ENCODE results near the gene LRRC32.
"Not testable (repeated sequence)": the region's sequence is repeated elsewhere in the genome, so short reads cannot be mapped to it uniquely, and the experiment has no call there.

LRRC32 gene

DNA sequence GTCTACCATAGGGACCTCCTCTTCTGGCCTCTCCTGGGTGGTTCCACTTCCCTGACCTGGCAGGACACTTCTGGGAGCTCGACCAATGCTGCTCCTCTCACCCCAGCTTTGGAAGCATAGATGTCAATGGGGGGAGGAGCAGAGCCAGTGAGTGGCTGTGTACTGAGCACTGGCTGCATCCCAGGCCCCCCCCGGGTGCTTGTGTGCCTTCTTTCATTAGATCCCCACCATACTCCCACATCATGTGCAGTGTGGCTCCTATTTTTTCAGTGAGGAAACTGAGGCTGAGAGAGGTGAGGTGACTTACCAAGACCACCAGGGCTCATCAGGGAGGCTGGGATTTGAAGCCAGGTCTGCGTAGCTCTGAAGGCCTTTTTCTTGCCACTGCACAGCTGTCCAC is 44.3 kb downstream of the LRRC32 start:
- no peak for DNase-seq

DNA sequence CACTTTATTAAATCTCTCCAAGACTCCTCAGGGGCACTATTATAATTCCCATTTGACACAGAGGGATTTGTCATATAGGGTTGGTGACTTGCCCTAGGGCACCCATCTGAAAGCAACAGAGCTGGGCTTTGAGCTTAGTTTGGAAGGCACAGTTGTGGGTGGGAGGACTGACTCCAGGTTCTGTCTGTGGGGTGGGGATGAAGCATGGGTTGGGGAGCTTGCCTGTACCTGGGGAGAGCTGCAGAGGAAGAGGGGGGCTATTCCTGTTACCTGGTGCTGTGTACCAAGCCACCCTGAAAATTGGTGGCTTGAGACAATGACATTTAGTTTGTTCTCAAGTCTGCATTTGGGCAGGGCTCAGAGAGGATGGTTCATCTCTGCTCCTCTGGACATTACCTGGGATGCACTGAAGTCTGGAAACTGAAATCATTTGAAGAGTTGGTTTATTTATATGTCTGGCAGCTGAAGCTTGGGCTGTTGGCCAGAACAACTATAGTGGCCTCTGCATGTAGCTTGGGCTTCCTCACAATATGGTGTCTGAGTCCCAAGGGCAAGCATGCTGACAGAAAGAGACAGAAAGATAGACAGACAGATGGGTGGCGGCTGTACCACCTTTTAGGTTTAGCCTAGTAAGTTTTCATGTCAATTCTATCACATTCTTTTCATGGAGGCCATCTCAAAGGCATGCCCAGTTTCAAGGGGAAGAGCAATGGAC is 44.9 kb downstream of the LRRC32 start:
- no peak for DNase-seq

DNA sequence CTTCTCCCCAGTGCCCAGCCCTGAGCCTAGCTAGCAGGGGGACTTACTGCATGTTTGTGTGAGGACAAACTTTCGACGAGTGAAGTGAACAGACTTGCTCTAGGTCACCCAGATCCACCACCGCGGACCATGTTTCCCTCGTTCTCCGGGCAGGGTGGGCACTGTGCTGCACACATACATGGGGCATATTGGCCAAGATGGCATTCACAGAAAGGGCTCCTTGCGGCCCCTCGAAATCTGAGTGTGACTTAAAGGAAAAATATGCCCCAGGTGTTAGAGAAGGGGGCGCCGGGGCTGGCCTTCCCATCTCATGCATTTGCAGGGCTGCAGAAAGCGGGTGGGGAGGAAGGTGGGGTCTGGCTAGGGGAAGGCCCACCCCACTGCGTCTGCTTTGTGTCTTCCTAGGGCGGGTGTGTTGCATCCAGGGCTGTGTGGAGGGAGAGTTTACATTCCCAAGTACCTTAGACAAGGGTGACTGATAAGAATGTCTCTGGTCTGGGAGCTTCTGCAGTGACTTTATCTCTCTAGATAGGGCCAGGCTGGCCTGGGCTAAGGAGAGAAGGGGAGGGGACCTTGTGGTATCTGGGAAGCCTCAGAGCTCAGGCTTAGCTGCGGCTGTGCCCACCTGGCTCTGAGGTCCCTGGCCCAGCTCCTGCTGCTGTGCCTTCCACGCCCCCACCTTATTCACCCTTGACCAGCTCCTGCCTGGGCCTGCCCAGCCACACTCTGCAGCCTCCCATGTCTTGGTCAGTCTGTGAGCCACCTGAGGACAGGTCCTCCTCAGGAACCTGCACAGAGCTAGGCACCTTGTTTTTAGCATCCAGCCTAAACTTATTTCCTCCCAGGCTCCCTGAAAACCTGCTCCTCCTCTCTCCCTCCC is 45.8 kb downstream of the LRRC32 start:
- DNase-seq = no peak

DNA sequence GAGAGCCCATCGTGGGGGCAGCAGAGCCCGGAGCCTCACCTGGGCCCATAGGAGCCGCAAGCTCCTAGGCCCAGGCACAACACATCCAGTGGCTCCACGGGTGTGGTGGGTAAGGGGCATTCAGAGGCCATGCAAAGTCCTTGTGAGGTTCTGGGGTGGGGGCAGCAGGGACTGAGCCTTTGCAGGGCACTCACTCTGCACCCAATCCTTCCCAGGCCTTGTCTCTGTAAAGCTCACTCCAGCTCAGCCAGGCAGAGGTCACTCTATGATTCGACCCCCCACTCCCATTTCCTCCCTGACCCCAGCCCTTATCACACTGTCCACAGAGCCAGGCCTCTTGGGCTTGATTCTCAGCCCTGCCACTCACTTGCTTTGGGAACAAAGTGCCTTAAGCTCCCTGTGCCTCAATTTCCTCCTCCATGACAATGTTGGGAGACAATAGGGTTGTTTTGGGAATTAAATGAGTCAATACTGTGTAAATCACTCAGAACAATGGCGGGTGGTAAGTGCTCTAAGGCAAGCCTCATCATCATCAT is 46.6 kb downstream of the LRRC32 start:
- DNase-seq = no peak

DNA sequence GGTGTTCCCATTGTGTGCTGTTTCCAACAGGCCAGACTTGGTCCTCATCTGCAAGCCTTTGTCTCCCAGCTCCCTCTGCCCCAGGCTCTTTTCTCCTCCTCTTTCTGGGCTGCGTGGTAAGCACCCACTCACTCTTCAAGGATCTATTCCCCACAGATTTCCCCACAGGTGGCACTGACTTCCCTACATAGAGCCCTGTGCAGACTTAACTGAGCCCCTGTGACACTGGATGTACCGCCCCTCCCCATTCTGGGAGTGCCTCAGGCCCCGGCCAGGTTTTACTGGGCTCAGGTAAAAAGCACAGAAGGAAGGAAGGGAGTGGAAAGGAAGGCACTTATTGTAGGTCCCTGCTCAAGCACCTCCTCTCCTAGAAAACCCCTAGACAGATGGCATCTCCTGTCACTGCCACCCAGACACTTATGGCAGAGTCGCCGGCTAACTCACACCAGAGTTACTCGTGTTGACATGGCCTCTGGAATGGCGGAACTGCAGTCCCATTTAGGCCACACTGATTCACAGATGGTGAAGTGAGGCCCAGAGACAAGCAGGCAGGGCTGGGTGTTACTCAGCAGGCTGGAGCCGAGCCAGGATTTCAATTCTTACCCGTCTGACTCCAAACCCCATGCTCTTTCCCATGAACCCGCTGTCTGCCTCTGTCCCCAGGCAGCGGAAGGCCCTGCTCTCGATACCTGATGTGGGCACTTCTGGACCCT is 47.2 kb downstream of the LRRC32 start:
- DNase-seq = no peak

DNA sequence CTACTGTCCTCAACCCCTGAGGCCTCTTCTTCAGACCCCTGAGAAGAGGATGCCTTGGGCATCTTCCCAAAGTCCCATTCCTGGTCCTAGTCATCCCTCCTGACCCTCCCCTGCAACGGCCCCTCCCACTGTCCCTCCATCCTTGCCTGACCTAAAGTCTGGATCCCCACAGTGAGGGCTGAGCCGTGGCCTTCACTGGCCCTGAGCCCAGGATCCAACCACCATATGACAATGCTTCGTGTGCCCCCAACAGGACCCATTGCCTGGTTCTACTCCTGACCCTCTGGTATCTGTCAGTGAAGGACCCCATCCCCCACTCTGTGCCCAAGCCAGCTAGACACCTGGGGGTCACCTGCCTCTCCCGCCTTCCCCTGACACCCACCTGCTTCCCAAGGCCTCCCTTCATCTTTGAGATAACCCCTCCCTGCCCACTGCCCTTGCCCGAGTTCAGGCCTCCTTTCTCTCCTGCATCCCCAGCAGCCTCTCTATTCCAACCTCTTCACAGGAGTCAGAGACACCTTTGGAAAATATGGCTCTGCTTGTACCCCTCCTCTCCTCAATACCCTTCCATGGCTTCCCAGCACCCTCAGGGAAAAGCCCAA is 48.0 kb downstream of the LRRC32 start:
- DNase-seq = no peak

DNA sequence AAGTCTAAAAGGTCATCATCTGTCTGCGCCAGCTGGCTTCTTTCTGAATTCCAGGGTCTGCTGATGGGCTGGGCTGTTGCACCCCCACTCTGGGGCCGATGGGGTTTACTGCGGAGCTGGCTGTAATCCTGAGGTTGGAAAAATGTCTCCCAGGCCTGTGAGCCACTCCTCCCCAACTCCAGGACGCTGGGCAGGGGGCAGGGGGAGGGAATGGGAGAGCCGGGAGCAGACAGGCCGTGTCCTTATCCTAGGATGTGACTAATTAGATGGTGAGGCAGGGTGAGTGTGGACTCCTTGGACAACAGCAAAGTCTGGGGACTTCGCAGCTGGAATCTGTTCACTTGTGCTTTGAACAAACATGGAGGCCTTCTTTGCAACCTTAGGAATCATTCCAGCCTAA is 48.7 kb downstream of the LRRC32 start:
- DNase-seq = no peak

DNA sequence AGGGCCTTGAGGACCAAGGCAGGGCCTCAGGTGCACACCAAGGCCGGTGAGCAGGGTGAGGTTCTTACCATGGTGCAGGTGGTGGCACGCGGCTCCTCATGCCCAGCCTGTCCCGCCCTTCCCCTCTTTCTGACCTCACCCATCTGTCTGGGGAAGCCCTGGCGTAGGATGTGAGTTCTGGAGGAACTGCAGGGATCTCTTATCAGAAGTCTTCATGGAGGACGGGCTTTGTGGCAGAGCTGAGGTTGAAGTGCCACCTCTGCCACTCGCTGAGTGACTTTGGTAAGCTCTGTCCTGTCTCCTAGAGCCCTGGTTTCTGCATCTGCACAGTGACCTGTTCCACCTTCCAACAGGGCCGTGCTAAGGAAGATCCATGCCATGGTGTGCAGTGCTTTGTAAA is 49.1 kb downstream of the LRRC32 start:
- DNase-seq = no peak

DNA sequence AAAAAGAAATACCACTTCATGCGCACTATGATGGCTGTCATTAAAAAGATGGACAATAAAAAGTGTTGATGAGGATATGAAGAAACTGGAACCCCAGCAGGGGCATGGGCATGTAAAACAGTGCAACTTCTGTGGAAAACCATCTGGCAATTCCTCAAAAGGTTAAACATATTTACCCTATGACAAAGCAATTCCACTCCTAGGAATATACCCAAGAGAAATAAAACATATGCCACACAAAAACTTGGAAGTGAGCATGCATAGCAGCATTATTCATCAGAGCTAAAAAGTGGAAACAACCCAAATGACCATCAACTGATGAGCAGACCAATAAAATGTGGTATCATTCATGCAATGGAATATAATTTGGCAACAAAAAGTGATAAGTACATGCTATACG is 50.1 kb downstream of the LRRC32 start:
- DNase-seq = no peak

DNA sequence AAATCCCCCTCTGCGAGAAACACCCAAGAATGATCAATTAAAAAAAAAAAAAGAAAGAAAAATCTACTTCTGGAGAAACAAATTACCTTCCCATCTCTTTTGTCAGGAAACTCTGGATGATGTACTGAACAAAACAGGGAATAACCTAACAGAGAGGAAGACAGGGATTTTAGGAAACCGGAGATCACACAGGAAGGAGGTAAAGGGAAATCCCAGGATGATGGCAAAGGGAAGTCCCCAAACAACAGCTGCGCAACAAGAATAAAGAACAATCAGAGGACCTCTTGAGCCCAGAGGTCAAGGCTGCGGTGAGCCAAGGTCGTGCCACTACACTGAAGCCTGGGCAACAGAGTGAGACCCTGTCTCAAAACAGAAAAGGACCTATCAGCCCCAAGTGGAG is 50.7 kb downstream of the LRRC32 start:
- DNase-seq = not testable (repeated sequence)

DNA sequence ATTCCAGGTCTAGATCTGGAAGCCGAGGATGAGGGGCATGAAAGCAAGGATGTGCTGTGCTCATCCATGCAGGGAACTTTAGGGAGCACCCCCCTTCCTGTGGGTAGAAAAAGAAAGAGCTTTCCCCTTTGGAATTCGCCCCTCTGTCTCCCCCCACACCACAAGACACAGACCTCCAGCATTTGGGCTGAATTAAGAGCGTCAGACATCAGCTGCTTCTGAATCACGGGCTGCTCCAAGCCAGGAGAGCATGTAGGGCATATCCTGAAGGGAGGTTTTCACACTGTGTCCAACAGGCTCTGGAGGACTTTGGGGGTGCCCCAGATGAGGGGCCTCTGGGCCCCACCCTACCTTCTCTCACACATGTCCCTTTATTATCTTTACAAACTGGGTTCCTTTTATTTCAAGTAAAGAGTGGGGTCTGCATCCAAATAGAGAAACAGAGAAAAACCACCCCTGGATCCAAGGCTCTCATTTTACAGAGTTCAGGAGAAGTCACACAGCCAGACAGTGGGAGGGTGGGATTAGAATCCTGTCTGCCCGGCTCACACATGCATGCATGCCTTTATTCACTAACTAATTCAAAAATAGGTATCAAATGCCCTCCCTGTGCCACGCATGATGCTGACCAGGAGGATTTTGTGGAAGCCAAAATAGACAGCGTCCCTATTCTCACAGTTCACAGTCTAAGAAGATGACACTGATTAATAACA is 52.8 kb downstream of the LRRC32 start:
- DNase-seq = no peak

DNA sequence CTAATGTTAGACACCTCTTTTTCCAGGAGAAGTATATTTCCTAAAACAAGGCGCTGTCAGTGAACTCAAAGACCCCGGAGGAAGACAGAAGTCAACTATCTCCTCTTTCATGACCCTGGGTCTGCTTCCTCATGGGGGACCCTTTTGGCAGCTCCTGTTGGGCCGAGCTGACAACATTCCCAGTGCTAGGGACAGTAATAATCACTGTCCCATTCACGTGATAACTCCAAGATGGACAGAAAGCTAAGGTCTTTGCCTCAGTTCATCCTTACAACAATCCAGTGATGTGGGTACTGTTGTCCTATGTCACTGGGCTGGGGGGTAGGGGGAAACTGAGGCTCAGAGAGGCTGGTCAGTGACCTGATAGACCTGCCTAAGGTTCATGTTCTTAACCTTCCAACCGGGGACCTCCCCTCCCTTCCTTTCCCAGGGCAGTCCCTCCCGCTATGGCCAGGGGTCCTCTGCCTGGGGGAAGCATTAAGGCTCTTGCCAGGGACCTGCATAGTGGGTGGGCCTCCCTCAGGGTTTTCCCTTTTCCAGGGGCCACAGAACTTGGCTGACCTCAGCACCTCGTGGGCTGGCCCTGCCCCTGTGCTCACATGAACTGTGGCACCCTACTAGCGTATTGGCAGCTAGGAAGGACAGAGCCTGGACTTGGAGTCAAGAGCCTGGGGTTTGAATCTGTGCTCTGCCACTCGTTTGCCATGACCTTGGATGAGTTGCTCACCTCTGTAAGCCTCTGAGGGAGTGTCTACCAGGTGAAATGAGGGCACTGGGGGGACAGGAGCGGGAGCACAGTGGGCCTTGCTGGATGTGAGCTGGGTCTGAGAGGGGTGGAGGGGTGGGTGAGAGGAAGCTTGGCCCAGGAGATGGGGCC is 53.6 kb downstream of the LRRC32 start:
- no peak for DNase-seq

DNA sequence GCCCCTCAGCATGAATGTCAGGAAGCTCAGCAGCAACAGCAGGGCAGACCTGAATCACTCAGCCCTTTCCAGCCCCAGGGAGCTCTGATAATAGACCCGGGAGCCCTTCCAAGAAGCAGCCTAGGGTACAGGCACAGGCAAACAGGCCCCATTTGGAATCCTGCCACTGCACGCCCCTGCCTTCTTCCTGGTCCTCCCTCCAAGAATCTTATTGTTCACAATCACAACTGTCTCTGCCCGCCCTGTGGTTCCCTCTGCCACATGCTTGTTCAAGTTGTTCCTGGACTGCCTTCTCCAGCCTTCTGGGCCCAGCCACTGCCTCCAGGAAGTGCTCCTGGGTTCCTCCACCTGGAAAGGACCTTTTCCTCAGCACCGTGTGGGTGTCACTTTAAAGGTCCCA is 54.6 kb downstream of the LRRC32 start:
- DNase-seq = no peak

DNA sequence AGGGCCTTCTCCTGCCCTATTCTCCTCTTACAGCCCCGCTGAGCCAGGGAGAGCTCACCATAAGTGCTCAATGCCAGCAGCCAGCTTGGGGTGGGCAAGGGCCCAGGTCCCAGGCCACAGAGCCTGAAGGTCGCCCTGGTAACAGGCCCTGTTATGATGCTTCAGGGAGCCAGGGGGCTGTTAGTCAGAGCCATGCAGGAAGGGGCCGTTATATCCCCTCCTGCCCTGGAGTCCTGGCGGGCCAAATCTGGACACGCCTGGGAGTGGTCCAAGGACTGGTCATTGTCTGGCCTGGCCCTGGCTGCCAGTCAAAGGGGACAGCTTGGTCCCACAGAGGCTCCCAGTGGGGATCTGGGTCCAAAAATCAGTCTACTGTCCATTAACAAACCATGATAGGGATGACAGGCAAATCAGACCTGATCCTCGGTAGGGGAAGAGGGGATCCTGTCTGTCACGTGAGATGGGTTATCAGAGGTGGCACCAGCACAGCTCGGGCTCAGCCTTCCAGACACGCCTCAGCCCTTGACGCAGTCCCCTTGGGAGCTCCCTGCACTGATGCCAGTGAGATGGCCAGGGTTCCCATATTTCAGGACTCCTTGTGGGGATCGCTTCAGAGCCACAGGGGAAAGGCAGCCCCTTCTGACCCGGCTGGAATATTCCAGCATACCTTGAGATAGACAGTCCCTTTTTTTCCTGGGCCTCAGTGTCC is 55.9 kb downstream of the LRRC32 start:
- no peak for DNase-seq

DNA sequence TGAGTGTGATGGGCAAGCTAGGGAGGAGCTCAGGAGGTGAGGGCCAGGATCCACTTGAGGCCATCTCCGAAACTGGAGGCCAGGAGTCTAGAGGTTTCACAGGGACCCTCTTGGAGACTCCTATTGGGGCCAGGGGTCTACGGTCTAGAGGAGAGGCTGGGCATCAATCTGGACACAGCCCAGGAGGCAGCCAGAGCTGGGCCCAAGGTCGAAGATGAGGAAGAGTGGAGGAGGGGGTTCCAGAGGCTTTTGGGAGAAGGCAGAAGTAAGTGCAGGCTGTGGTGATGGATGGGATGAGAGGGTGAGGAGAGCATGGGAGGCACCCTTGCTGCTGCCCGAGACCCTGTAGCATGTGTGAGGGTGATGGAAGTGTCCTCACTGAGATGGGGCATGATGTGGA is 56.6 kb downstream of the LRRC32 start:
- DNase-seq = no peak

DNA sequence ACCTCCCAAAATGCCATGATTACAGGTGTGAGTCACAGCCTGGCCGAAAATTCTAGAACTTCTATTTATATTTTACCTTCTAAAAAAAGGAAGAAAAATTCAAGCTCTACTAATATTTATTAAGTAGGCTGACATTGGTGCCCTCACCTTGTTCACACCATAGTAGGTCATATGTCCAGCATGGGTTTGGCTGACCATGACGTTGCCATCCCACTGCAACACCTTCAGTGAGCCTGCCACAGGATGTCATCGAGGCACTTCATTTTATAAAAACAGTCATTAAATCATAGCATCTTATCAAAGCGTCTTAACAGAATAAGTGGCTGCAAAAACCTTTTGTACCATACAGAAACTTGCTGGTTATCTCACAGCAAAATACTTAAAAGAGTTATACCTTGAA is 58.3 kb downstream of the LRRC32 start:
- DNase-seq = no peak

DNA sequence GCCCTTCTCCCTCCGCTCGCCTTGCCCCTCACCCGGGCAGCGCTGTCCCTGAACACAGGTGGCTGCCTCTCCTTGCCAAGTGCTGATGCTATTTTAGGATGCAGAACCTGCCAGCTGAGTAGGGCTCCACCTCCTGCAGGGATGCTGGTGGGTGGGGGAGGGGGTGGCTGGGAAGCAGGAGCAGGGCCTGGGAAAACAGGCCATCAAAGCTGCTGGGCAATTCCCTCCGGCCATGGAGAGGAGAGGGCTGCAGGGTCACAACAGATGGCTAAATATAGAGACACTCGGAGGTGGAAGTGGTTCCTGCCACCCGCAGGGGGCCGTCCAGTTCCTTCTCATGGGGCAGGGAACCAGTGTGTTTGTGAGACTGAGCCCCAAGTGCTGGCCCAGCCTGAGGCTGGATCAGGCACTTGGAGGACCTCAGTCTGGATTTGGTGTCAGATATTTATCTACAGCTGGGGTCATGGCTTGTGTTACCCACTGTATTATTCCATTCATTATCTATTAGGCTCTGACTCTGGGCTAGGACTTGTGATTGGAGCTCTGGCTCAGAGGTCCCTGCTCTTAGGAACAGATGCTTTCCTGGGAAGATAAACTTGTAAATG is 59.6 kb downstream of the LRRC32 start:
- no peak for DNase-seq

DNA sequence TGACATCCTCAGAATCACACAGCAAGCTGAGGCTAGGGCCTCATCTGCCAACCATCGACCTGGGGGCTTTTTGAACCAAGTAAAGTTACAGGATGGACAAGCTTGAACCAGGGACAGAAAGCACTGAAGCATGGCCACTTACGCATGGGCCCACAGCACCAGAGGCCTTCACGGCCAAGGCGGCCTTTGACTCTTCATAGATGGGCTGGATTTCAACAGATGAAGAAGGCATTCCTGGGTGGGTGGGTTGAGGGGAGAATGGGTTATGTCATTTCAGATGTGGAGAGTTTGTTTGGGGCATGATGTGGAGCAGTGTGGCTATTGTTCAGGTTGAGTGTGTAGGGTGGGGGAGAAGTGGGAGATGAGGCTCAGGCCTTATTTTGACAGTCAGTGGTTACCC is 60.2 kb downstream of the LRRC32 start:
- no peak for DNase-seq

DNA sequence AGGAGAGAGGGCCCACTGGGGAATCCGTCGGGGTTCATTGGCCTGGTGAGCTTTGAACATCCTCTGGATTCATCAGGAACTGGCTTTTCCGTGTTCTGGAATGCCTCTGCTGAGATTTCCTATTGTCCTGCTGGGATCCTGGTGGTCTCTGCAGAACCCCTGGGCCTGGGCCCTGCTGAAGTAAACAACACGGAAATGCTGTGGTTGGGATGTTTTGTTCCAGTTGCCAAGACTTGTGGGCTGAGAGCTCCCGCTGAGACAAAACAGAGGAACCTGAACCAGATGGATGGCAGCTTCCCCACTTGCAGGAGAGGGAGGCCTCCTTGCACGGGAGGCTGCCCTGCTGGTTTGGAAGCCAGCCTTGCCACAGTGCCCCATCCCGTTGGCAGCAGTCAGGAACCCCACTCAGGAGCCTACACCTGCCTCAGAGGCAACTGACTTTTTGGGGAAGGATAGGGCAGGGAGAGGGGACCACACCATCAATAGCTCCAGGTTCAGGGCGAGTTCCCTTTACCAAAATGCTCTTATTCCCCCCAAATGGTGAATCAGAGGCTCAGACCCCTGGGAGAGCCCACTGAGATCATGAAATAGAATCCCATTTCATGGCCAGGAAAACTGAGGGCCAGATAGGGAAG is 60.7 kb downstream of the LRRC32 start:
- no peak for DNase-seq
